C4-2B (cell line): ENCODE data around the gene PLA2G4B.

Experiments
- ZFX ChIP-seq: fragments of 450-650 bp; IDR thresholded peaks from 2 replicates; pipeline ENCODE4 v1.6.1; 2017
- TF ChIP-seq, protein P1 (sequence below): fragments of 450-650 bp; conservative IDR thresholded peaks from 2 replicates; pipeline ENCODE4 v1.5.1; 2017; ENCODE audit warnings: mild to moderate bottlenecking

DNA sequence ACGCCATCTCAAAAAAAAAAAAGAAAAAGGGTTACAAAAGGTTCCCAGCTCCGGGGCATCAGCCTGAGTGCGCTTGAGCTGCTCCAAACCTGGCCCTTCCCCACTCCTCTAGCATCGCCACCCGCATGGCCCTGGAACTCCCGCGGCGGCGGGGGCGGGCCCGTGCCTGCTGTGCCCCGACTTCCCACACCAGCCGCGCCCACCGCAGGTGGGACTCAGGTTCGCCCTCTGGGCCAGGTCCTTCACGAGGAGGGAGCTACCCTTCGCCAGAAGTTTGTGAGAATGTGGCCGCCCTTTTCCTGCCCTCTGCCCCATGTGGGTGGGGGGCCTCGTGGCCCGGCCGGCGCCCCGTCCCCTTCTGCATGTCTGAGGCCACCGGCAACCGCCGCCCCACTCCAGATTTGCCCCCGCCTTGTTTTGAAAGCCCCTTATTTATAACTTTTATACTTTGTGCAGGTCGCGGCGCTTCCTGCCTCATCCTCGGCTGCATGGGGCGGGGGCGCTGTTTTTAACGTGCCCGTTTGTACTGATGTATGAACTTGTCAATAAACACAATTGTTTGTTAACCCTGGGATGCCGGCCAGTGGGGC, 11.3 kb upstream of the PLA2G4B start:
- TF ChIP-seq, protein P1, sequence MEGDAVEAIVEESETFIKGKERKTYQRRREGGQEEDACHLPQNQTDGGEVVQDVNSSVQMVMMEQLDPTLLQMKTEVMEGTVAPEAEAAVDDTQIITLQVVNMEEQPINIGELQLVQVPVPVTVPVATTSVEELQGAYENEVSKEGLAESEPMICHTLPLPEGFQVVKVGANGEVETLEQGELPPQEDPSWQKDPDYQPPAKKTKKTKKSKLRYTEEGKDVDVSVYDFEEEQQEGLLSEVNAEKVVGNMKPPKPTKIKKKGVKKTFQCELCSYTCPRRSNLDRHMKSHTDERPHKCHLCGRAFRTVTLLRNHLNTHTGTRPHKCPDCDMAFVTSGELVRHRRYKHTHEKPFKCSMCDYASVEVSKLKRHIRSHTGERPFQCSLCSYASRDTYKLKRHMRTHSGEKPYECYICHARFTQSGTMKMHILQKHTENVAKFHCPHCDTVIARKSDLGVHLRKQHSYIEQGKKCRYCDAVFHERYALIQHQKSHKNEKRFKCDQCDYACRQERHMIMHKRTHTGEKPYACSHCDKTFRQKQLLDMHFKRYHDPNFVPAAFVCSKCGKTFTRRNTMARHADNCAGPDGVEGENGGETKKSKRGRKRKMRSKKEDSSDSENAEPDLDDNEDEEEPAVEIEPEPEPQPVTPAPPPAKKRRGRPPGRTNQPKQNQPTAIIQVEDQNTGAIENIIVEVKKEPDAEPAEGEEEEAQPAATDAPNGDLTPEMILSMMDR = no peak
- no peak for TF ChIP-seq ZFX
